HEK293 (cell line): ENCODE results near the gene RETREG3.

Experiments used
- CTCF ChIA-PET: fragments of 350-600 bp; formaldehyde crosslinking; extraction: SDS; loops from one replicate; lab custom pipeline; 2021; ENCODE audit warnings: antibody characterized with exemption; lab: Yijun Ruan, JAX
- POLR2A ChIA-PET: fragments of 300-600 bp; formaldehyde crosslinking; extraction: SDS; loops from one replicate; lab custom pipeline; 2020; ENCODE audit warnings: antibody characterized with exemption, inconsistent platforms; lab: Yijun Ruan, JAX
- H3K27ac ChIP-seq: fragments of 200-500 bp; sonication (Bioruptor generic); 2 replicates; pipeline ENCODE4 v1.5.1; 2014; ENCODE audit warnings: low read depth, low read length, control low read depth, inconsistent platforms; ENCODE audit errors: extremely low read depth
- H3K36me3 ChIP-seq, 2 experiments: fragments of 200-500 bp in 1 of 2; sonication (Bioruptor generic) in 1 of 2; 1 replicate in 1 of 2; 2 replicates in 1 of 2; pipeline ENCODE4 v1.5.1; 2014 to 2017; ENCODE audit warnings: inconsistent platforms in 2 of 2, low read length in 2 of 2; ENCODE audit not compliant: control insufficient read depth in 2 of 2, insufficient read depth in 1 of 2
- H3K4me1 ChIP-seq: fragments of 200-500 bp; sonication (Bioruptor generic); 2 replicates; pipeline ENCODE4 v1.5.1; 2014; ENCODE audit warnings: mild to moderate bottlenecking, low read length, inconsistent platforms; ENCODE audit not compliant: control insufficient read depth, insufficient read depth
- H3K4me3 ChIP-seq: 2 replicates; pipeline ENCODE4 v1.5.1; 2011; ENCODE audit warnings: low read depth, mild to moderate bottlenecking, control low read depth, low read length, moderate library complexity
- H3K9me3 ChIP-seq: fragments of 200-500 bp; sonication (Bioruptor generic); 2 replicates; pipeline ENCODE4 v1.5.1; 2014; ENCODE audit warnings: low read depth, low read length, inconsistent platforms; ENCODE audit not compliant: control insufficient read depth, insufficient read depth
- GLI2 ChIP-seq: fragments of 450-650 bp; formaldehyde crosslinking; IDR thresholded peaks from 2 replicates; pipeline ENCODE4; 2017; ENCODE audit warnings: missing biosample characterization, missing genetic modification characterization, low read depth, borderline replicate concordance
- GLIS2 ChIP-seq: fragments of 450-650 bp; formaldehyde crosslinking; IDR thresholded peaks from 2 replicates; pipeline ENCODE4 v1.5.1; 2016; ENCODE audit warnings: missing biosample characterization, missing genetic modification characterization
- HOXD13 ChIP-seq: sonication (generic); formaldehyde crosslinking; IDR thresholded peaks from 2 replicates; pipeline ENCODE4 v1.8.0; 2022; ENCODE audit warnings: missing genetic modification reagents, borderline replicate concordance
- KLF16 ChIP-seq: fragments of 450-650 bp; formaldehyde crosslinking; IDR thresholded peaks from 2 replicates; pipeline ENCODE4 v1.5.1; 2017; ENCODE audit warnings: missing biosample characterization, missing genetic modification characterization
- REPIN1 ChIP-seq: fragments of 450-650 bp; formaldehyde crosslinking; IDR thresholded peaks from 2 replicates; pipeline ENCODE4 v1.5.1; 2017; ENCODE audit warnings: missing biosample characterization, missing genetic modification characterization, low read depth
- SALL2 ChIP-seq: fragments of 450-650 bp; formaldehyde crosslinking; IDR thresholded peaks from 2 replicates; pipeline ENCODE4 v1.5.0; 2017; ENCODE audit warnings: missing biosample characterization, mild to moderate bottlenecking, missing genetic modification characterization, borderline replicate concordance
- SCRT2 ChIP-seq: fragments of 450-650 bp; formaldehyde crosslinking; IDR thresholded peaks from 2 replicates; pipeline ENCODE4 v1.5.1; 2016; ENCODE audit warnings: missing biosample characterization, missing genetic modification characterization
- SP2 ChIP-seq: fragments of 450-650 bp; formaldehyde crosslinking; IDR thresholded peaks from 2 replicates; pipeline ENCODE4 v1.5.1; 2016; ENCODE audit warnings: missing biosample characterization, missing genetic modification characterization
- TCF7L2 ChIP-seq: IDR thresholded peaks from 2 replicates; pipeline ENCODE4 v1.6.1; 2011; ENCODE audit warnings: low read depth, mild to moderate bottlenecking, inconsistent platforms, low read length, moderate library complexity, borderline replicate concordance
- ZBTB1 ChIP-seq: fragments of 450-650 bp; formaldehyde crosslinking; IDR thresholded peaks from 2 replicates; pipeline ENCODE4 v1.5.1; 2016; ENCODE audit warnings: missing biosample characterization, missing genetic modification characterization
- ZFP37 ChIP-seq: fragments of 450-650 bp; formaldehyde crosslinking; IDR thresholded peaks from 2 replicates; pipeline ENCODE4 v1.5.1; 2016; ENCODE audit warnings: missing biosample characterization, missing genetic modification characterization
- ZNF146 ChIP-seq: fragments of 450-650 bp; formaldehyde crosslinking; IDR thresholded peaks from 2 replicates; pipeline ENCODE4 v1.5.1; 2016; ENCODE audit warnings: missing biosample characterization, missing genetic modification characterization
- ZNF23 ChIP-seq: fragments of 450-650 bp; formaldehyde crosslinking; IDR thresholded peaks from 2 replicates; pipeline ENCODE4 v1.5.1; 2016; ENCODE audit warnings: missing biosample characterization, missing genetic modification characterization, borderline replicate concordance
- ZNF423 ChIP-seq: fragments of 450-650 bp; formaldehyde crosslinking; IDR thresholded peaks from 2 replicates; pipeline ENCODE4 v1.5.1; 2016; ENCODE audit warnings: missing biosample characterization, missing genetic modification characterization
- ZNF433 ChIP-seq: fragments of 450-650 bp; formaldehyde crosslinking; IDR thresholded peaks from 2 replicates; pipeline ENCODE4 v1.5.1; 2016; ENCODE audit warnings: missing biosample characterization, missing genetic modification characterization, low read depth
- ZNF501 ChIP-seq: fragments of 450-650 bp; formaldehyde crosslinking; IDR thresholded peaks from 2 replicates; pipeline ENCODE4 v1.5.1; 2016; ENCODE audit warnings: missing biosample characterization, missing genetic modification characterization
- ZNF560 ChIP-seq: fragments of 450-650 bp; formaldehyde crosslinking; IDR thresholded peaks from 2 replicates; pipeline ENCODE4 v1.5.1; 2017; ENCODE audit warnings: missing biosample characterization, missing genetic modification characterization, borderline replicate concordance
- ZNF621 ChIP-seq: fragments of 450-650 bp; formaldehyde crosslinking; IDR thresholded peaks from 2 replicates; pipeline ENCODE4 v1.5.1; 2017; ENCODE audit warnings: missing biosample characterization, missing genetic modification characterization
- ZNF624 ChIP-seq: fragments of 450-650 bp; formaldehyde crosslinking; IDR thresholded peaks from 2 replicates; pipeline ENCODE4 v1.5.1; 2017; ENCODE audit warnings: missing biosample characterization, missing genetic modification characterization
- ZNF843 ChIP-seq: fragments of 450-650 bp; formaldehyde crosslinking; IDR thresholded peaks from 2 replicates; pipeline ENCODE4 v1.5.1; 2016; ENCODE audit warnings: missing biosample characterization, missing genetic modification characterization
- TF ChIP-seq, protein P1 (sequence below): fragments of 450-650 bp; formaldehyde crosslinking; IDR thresholded peaks from 2 replicates; pipeline ENCODE4 v1.5.1; 2016; ENCODE audit warnings: missing biosample characterization, missing genetic modification characterization
- TF ChIP-seq, protein P2 (sequence below): fragments of 450-650 bp; formaldehyde crosslinking; IDR thresholded peaks from 2 replicates; pipeline ENCODE4 v1.5.1; 2017; ENCODE audit warnings: missing biosample characterization, mild to moderate bottlenecking, missing genetic modification characterization, moderate library complexity
- TF ChIP-seq, protein P3 (sequence below): fragments of 450-650 bp; formaldehyde crosslinking; IDR thresholded peaks from 2 replicates; pipeline ENCODE4 v1.5.1; 2017; ENCODE audit warnings: missing biosample characterization, missing genetic modification characterization
- TF ChIP-seq, protein P4 (sequence below): fragments of 450-650 bp; formaldehyde crosslinking; IDR thresholded peaks from 2 replicates; pipeline ENCODE4 v1.5.1; 2016; ENCODE audit warnings: missing biosample characterization, missing genetic modification characterization

RETREG3 gene

DNA sequence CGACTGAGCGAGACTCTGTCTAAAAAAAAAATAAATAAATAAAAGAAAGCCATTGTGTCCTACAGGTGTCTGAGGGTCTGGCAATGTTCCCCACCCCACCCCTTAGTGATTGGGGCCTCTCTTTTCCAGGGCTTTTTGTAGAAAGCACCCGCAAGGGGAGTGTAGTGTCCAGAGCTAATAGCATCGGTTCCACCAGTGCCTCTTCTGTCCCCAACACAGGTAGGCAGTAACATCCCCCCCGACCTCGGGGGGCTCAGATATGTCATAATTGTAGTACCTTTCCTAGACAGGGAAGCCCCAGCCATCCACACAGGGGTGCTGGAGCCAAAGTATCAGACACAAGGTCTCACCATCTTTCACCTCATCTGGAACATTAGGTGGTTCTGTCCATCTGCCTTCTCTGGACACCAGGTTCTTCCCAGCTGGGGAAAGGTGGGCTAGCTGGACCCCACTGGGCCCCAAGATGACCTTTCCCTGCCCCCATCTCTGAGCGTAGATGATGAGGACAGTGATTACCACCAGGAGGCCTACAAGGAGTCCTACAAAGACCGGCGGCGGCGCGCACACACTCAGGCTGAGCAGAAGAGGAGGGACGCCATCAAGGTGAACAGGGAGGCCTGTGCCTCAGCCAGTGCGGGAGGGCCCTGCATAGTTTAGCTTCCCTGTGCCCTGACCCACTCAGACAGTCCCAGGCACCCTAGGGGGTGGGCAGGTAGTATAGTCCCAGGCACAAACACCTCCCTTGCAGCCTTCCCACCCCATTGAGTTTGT is 40.6 kb downstream of the RETREG3 start:
- Histone ChIP-seq H3K27ac (peak overlapping the region; percentile 40; the same call in 1 of the 2 replicates), H3K36me3 (peaks cover 31 to 87% of the 10 kb centered on the region in 2 experiments), H3K4me3 (no peak overlapping the region), H3K4me1 (peaks cover 4% of the 10 kb centered on the region; the same call in 1 of the 2 replicates), H3K9me3 (no peaks in the 10 kb centered on the region)
- TF ChIP-seq TCF7L2: no peak
- TF ChIP-seq HOXD13 (CRISPR knock-in tag): no peak
- TF ChIP-seq GLIS2 (tag by site-specific recombination): peak; percentile 18; the same call in 1 of the 2 replicates
- 0 out of 2 replicates have a peak, but pooled peaks have one; percentile 26 for TF ChIP-seq SCRT2 (tag by site-specific recombination)
- no peak for TF ChIP-seq ZNF423 (tag by site-specific recombination)
- POLR2A ChIA-PET: interaction anchor here (0.6 to 4.8 kb wide), 5 partner anchors 9 to 256 kb away, joined by 3 to 48 read pairs (median 4); partner anchors contain the start of genes BECN1 and PSMC3IP
- CTCF ChIA-PET: interaction anchor here (0.6 to 4.9 kb wide), 2 partner anchors 9 to 54 kb away, joined by 3 to 34 read pairs; partner anchors contain the start of gene PSMC3IP

DNA sequence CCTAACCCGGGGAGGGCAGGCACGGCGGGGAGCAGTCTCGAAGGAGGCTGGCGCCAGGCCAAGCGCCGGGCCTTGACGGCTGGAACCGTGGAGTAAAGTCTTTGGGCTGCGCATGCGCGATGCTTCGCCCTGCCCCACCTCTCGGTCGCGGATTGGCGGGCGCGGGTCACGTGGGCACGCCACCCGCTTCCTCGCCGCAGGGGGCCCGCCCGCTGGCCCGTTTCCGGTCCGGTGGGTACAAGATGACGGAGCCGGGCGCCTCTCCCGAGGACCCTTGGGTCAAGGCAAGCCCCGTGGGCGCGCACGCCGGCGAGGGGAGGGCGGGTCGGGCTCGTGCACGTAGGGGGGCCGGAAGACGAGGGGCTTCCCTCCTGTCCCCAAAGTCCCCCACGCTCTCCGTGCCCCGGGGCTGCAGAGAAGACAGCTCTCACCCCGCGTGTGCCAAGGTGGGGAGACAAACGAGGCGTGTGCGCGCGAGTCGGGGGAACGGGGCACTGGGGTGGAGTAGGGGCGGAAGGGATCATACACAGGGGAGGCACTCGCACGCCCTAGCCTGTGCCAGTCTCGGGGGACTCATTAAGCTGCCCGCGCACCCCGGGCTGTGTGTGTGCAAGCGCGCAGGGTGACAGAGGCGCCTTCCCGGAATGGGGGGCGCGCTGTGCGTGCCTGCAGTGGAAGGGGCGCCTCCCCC is 42.1 kb downstream of the RETREG3 start, which contains the start of gene MLX:
Gene MLX (plus strand): TSS at position 218 of the 691 bp plus-strand sequence. CDS start 25 bp downstream, at position 243.
- peaks cover 19 to 79% of the 10 kb centered on the region in 2 experiments for H3K36me3 ChIP-seq
- ChIA-PET POLR2A (interaction anchor here (0.5 to 4.8 kb wide), 12 partner anchors 11 to 410 kb away, joined by 3 to 48 read pairs (median 4); partner anchors contain the start of genes BECN1, PSMC3IP, PSME3 and VPS25), CTCF (interaction anchor here (0.5 to 4.9 kb wide), 5 partner anchors 11 to 258 kb away, joined by 3 to 34 read pairs (median 3); partner anchors contain the start of genes BECN1 and PSMC3IP)
- TF ChIP-seq ZFP37 (tag by site-specific recombination) (peak; percentile 58; the same call in 1 of the 2 replicates), ZNF560 (tag by site-specific recombination) (no peak), ZNF23 (no peak), GLI2 (no peak), ZNF433 (tag by site-specific recombination) (no peak), KLF16 (tag by site-specific recombination) (peak; percentile 78), SP2 (tag by site-specific recombination) (peak; percentile 83), REPIN1 (tag by site-specific recombination) (0 out of 2 replicates have a peak, but pooled peaks have one; percentile 70), ZNF146 (tag by site-specific recombination) (peak; percentile 27; the same call in 1 of the 2 replicates), ZBTB1 (tag by site-specific recombination) (no peak), ZNF501 (tag by site-specific recombination) (peak; percentile 43; the same call in 1 of the 2 replicates), ZNF621 (tag by site-specific recombination) (no peak), ZNF843 (tag by site-specific recombination) (peak; percentile 17; the same call in 1 of the 2 replicates), ZNF624 (no peak), SALL2 (tag by site-specific recombination) (no peak)
- TF ChIP-seq, protein P1, sequence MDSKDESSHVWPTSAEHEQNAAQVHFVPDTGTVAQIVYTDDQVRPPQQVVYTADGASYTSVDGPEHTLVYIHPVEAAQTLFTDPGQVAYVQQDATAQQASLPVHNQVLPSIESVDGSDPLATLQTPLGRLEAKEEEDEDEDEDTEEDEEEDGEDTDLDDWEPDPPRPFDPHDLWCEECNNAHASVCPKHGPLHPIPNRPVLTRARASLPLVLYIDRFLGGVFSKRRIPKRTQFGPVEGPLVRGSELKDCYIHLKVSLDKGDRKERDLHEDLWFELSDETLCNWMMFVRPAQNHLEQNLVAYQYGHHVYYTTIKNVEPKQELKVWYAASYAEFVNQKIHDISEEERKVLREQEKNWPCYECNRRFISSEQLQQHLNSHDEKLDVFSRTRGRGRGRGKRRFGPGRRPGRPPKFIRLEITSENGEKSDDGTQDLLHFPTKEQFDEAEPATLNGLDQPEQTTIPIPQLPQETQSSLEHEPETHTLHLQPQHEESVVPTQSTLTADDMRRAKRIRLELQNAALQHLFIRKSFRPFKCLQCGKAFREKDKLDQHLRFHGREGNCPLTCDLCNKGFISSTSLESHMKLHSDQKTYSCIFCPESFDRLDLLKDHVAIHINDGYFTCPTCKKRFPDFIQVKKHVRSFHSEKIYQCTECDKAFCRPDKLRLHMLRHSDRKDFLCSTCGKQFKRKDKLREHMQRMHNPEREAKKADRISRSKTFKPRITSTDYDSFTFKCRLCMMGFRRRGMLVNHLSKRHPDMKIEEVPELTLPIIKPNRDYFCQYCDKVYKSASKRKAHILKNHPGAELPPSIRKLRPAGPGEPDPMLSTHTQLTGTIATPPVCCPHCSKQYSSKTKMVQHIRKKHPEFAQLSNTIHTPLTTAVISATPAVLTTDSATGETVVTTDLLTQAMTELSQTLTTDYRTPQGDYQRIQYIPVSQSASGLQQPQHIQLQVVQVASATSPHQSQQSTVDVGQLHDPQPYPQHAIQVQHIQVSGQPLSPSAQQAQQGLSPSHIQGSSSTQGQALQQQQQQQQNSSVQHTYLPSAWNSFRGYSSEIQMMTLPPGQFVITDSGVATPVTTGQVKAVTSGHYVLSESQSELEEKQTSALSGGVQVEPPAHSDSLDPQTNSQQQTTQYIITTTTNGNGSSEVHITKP: peak; percentile 97
- TF ChIP-seq, protein P2, sequence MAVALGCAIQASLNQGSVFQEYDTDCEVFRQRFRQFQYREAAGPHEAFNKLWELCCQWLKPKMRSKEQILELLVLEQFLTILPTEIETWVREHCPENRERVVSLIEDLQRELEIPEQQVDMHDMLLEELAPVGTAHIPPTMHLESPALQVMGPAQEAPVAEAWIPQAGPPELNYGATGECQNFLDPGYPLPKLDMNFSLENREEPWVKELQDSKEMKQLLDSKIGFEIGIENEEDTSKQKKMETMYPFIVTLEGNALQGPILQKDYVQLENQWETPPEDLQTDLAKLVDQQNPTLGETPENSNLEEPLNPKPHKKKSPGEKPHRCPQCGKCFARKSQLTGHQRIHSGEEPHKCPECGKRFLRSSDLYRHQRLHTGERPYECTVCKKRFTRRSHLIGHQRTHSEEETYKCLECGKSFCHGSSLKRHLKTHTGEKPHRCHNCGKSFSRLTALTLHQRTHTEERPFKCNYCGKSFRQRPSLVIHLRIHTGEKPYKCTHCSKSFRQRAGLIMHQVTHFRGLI (tag by site-specific recombination): no peak; the same call in 1 of the 2 replicates
- TF ChIP-seq, protein P3, sequence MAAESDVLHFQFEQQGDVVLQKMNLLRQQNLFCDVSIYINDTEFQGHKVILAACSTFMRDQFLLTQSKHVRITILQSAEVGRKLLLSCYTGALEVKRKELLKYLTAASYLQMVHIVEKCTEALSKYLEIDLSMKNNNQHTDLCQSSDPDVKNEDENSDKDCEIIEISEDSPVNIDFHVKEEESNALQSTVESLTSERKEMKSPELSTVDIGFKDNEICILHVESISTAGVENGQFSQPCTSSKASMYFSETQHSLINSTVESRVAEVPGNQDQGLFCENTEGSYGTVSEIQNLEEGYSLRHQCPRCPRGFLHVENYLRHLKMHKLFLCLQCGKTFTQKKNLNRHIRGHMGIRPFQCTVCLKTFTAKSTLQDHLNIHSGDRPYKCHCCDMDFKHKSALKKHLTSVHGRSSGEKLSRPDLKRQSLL: peak; percentile 93
- TF ChIP-seq, protein P4, sequence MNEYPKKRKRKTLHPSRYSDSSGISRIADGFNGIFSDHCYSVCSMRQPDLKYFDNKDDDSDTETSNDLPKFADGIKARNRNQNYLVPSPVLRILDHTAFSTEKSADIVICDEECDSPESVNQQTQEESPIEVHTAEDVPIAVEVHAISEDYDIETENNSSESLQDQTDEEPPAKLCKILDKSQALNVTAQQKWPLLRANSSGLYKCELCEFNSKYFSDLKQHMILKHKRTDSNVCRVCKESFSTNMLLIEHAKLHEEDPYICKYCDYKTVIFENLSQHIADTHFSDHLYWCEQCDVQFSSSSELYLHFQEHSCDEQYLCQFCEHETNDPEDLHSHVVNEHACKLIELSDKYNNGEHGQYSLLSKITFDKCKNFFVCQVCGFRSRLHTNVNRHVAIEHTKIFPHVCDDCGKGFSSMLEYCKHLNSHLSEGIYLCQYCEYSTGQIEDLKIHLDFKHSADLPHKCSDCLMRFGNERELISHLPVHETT (tag by site-specific recombination): peak; percentile 29; the same call in 1 of the 2 replicates

More for the DNA sequence above, 42.1 kb downstream of the RETREG3 start, which contains the start of gene MLX:
- peak within 1 kb of the TSS; percentile 86 for H3K27ac ChIP-seq
- H3K4me3 ChIP-seq: peak within 1 kb of the TSS; percentile 86
- H3K9me3 ChIP-seq: no peaks in the 10 kb centered on the region
- H3K4me1 ChIP-seq: peaks cover 10% of the 10 kb centered on the region; the same call in 1 of the 2 replicates
